AG04450 (cell line): ENCODE data around the gene LPIN2. TPM values are rescaled to one million over a fixed set of nuclear protein-coding genes. Genes with fewer than 3 reads are reported as not detected.
A peak's percentile ranks its signal among the peaks of the same experiment; 100 is the strongest.
"Not testable (repeated sequence)": the region's sequence is repeated elsewhere in the genome, so short reads cannot be mapped to it uniquely, and the experiment has no call there.

ENCODE experiments used
- CTCF ChIA-PET: fragments of 300-600, 350-600 bp; formaldehyde crosslinking; extraction: SDS; loops from one replicate; lab custom pipeline; 2022; ENCODE audit warnings: antibody characterized with exemption, inconsistent platforms; lab: Charles Lee
- POLR2A ChIA-PET: fragments of 350-600 bp; formaldehyde crosslinking; extraction: SDS; loops from one replicate; lab custom pipeline; 2021; ENCODE audit warnings: antibody characterized with exemption, inconsistent platforms; lab: Yijun Ruan, JAX
- DNase-seq: peaks from one replicate; pipeline ENCODE4 v3.0.0-alpha.2; 2011; ENCODE audit warnings: low read depth, low spot score
- H3K27ac ChIP-seq: one replicate; pipeline ENCODE4 v1.5.1; 2012; ENCODE audit warnings: low read depth, low read length, control low read depth
- H3K27me3 ChIP-seq: one replicate; pipeline ENCODE4 v1.6.0; 2012; ENCODE audit warnings: low read length; ENCODE audit not compliant: control insufficient read depth, insufficient read depth
- H3K4me3 ChIP-seq: 2 replicates; pipeline ENCODE4 v1.5.1; 2011; ENCODE audit warnings: mild to moderate bottlenecking, low read depth, low read length, control low read depth
- H3K9me3 ChIP-seq: 2 replicates; pipeline ENCODE4 v1.5.1; 2012; ENCODE audit warnings: low read length; ENCODE audit not compliant: control insufficient read depth, insufficient read depth
- polyA plus RNA-seq: library from polyadenylated mRNA; depleted of rRNA; stranded (reverse); fragments of >200 nt; gene quantifications from 2 replicates; pipeline ENCODE4 v1.2.3, GENCODE V29; 2011
- TF ChIP-seq, protein P1 (sequence below): IDR thresholded peaks from 2 replicates; pipeline ENCODE4 v1.5.1; 2011; ENCODE audit warnings: low read depth, low read length, control low read depth, inconsistent platforms

LPIN2 gene
- polyA plus RNA-seq, 1 experiment, result 46.7 TPM

DNA sequence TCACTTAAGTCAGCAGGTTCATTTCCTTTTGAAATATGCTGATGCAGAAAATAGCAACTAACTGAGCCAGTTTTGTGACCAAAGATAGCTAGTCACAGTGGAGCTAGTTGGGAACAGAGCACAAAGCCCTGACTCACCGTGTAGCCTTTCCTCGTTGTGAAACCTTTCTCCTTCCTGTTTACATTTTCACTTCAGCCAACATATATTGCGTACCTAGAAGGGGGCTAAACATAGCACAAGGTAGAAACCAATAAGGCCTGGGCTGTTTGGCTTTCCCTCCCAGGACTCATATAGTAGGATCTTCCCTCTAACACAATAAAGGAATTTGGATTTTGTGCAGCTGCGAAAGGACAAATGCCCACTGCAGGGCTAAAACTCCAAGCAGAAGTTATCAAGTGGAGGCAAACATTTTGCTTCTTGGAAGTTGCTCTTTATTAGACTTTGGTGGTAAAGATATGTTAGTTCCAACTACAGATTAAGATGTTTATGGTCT, 24.5 kb upstream of the LPIN2 start:
- TF ChIP-seq, protein P1, sequence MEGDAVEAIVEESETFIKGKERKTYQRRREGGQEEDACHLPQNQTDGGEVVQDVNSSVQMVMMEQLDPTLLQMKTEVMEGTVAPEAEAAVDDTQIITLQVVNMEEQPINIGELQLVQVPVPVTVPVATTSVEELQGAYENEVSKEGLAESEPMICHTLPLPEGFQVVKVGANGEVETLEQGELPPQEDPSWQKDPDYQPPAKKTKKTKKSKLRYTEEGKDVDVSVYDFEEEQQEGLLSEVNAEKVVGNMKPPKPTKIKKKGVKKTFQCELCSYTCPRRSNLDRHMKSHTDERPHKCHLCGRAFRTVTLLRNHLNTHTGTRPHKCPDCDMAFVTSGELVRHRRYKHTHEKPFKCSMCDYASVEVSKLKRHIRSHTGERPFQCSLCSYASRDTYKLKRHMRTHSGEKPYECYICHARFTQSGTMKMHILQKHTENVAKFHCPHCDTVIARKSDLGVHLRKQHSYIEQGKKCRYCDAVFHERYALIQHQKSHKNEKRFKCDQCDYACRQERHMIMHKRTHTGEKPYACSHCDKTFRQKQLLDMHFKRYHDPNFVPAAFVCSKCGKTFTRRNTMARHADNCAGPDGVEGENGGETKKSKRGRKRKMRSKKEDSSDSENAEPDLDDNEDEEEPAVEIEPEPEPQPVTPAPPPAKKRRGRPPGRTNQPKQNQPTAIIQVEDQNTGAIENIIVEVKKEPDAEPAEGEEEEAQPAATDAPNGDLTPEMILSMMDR, result no peak
- no peak overlapping the region for H3K27ac ChIP-seq
- DNase-seq, result peak; percentile 55
- H3K27me3 ChIP-seq, result no peaks in the 10 kb centered on the region
- no peaks in the 10 kb centered on the region for H3K9me3 ChIP-seq
- ChIA-PET POLR2A (no interaction called here), CTCF (interaction anchor here (0.6 to 1.5 kb wide), 3 partner anchors 22 to 114 kb away, joined by 3 to 5 read pairs (median 3); no protein-coding TSS in a partner anchor)
- H3K4me3 ChIP-seq, result no peak overlapping the region

DNA sequence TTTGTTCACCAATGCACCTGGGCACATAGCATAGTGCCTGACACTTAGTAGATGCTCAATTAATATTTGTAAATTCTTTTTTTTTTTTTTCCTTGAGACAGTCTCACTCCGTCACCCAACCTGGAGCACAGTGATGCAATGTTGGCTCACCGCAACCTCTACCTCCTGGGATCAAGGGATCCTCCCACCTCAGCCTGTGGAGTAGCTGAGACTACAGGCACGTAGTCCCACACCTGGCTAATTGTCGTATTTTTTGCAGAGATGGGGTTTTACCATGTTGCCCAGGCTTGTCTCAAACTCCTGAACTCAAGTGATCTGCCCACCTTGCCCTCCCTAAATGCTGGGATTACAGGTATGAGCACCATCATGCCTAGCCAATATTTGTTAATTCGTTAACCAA, 23.2 kb upstream of the LPIN2 start:
- CTCF ChIA-PET, result interaction anchor here (0.8 to 1.5 kb wide), 2 partner anchors 93 to 116 kb away, joined by 3 to 5 read pairs; no protein-coding TSS in a partner anchor

DNA sequence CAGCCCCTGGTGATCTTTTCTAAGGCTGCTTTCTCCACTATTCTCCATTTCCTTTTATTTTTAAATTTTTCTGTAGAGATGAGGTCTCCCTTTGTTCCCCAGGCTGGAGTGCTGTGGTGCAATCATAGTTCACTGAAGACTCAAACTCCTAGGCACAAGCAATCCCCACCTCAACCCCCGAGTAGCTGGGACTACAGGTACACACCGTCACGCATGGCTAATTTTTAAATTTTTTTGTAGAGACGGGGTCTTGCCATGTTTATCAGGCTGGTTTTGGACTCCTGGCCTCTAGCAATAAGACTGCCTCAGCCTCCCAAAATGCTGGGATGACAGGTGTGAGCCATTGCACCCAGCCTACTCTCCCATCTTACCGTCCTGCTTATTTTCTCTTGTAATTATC, 22.7 kb upstream of the LPIN2 start:
- CTCF ChIA-PET, result interaction anchor here (0.8 to 1.5 kb wide), 2 partner anchors 94 to 116 kb away, joined by 3 to 5 read pairs; no protein-coding TSS in a partner anchor
- H3K4me3 ChIP-seq, result no peak overlapping the region
- POLR2A ChIA-PET, result no interaction called here
- no peaks in the 10 kb centered on the region for H3K27me3 ChIP-seq
- TF ChIP-seq, protein P1, result no peak
- no peak overlapping the region for H3K27ac ChIP-seq
- no peak for DNase-seq
- H3K9me3 ChIP-seq, result no peaks in the 10 kb centered on the region

More for the DNA sequence above, 23.2 kb upstream of the LPIN2 start:
- no peak for DNase-seq
- H3K9me3 ChIP-seq, result no peaks in the 10 kb centered on the region
- POLR2A ChIA-PET, result no interaction called here
- H3K27me3 ChIP-seq, result no peaks in the 10 kb centered on the region
- TF ChIP-seq, protein P1, result no peak
- no peak overlapping the region for H3K27ac ChIP-seq
- no peak overlapping the region for H3K4me3 ChIP-seq

DNA sequence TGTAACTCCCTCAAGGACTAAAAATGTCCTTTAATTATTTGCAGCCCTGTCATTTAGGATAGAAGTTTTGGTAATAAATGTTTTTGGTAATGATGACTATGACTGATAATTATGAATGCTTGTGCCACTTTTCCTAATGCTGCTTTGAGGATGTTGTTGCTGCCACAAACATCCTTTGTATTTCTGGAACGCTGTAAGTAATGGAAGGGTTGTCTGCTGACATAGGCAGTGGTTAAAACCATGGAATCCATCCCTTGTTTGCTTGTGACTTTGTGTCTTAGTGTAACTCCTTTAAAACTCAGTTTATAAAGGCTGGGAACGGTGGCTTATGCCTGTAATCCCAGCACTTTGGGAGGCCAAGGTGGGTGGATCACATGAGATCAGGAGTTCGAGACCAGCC, 19.8 kb upstream of the LPIN2 start:
- Histone ChIP-seq H3K27me3 (no peaks in the 10 kb centered on the region), H3K27ac (no peak overlapping the region), H3K4me3 (no peak overlapping the region), H3K9me3 (no peaks in the 10 kb centered on the region)
- no peak for DNase-seq
- ChIA-PET CTCF (interaction anchor here (0.7 kb wide), 1 partner anchor 98 kb away, joined by 5 read pairs; no protein-coding TSS in a partner anchor), POLR2A (no interaction called here)
- TF ChIP-seq, protein P1, result no peak

DNA sequence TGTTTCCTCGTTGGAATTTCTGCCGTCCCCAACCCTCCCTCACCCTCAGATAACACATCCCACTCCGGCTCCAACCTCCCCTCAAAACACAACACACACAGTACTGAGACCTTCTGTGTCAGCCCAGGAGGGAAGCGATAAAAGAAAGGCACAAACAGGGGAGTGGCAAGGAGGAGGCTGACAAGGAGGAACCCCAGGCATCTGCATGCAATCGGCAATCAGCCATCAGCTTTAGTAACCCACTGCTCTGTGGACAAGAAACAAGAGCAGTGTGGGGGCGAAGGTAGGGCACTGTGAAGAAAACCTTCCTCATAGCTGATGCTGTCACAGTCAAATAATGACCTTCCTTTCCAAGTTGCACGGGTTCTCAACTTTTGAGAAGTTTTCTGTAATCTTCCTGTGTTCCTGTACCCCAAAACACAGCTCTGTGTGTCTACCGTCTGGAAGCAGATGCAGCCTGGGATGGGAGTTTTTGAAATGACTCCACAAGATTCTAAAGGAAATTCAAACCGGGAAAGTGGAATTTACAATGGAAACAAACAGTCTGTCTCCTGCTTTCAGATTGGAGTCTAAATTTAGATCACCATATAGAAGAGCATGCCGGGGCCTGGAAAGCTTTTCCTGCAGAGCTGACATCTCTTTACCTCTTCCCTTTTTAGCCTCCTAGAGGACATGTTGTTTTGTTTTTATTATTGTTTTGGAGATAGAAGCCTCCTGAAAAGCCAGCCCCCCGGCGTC, 16.4 kb upstream of the LPIN2 start:
- POLR2A ChIA-PET, result interaction anchor here (0.6 kb wide), 1 partner anchor 36 kb away, joined by 3 read pairs; no protein-coding TSS in a partner anchor
- no peaks in the 10 kb centered on the region for H3K27me3 ChIP-seq
- H3K4me3 ChIP-seq, result peak overlapping the region; percentile 13; the same call in 1 of the 2 replicates
- TF ChIP-seq, protein P1, result no peak
- no peak for DNase-seq
- CTCF ChIA-PET, result interaction anchor here (1.4 to 1.7 kb wide), 2 partner anchors 33 to 99 kb away, joined by 4 to 6 read pairs; no protein-coding TSS in a partner anchor
- H3K9me3 ChIP-seq, result no peaks in the 10 kb centered on the region; the same call in 1 of the 2 replicates
- peak overlapping the region; percentile 78 for H3K27ac ChIP-seq

DNA sequence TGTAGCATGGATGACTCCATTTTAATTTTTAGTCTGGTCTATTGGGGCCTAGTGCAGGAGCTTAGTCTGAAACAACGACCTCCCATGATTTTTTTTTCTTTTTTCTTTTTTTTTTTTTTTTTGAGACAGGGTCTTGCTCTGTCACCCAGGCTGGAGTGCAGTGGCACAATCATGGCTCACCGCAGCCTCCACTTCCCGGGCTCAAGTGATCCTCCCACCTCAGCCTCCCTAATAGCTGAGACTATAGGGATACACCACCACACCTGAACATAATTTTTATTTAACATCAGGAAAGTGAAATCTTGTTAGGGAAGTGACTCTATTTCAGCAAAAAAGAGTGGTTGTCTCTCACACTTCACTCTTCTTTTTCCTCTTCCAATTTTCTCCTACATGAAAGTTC, 15.2 kb upstream of the LPIN2 start:
- H3K4me3 ChIP-seq, H3K9me3 ChIP-seq, POLR2A ChIA-PET, CTCF ChIA-PET, DNase-seq, H3K27ac ChIP-seq, H3K27me3 ChIP-seq: not testable (repeated sequence)
